Heart left ventricle (tissue), 13 donors: ENCODE measurements around the gene MPZL1.

Experiments used
- POLR2A ChIP-seq, 2 donors: fragments of 450-650 bp; IDR thresholded peaks; one replicate each; pipeline ENCODE4 v1.6.1; 2017; ENCODE audit warnings: antibody characterized with exemption in 2 of 2, mild to moderate bottlenecking in 2 of 2, moderate library complexity in 2 of 2
- TF ChIP-seq, protein P1 (sequence below), 12 donors: fragments of 200-600 bp; sonication (generic) in 4 of 12; IDR thresholded peaks; one replicate each; pipeline versions ENCODE4 v1.5.0 to v1.8.0; 2018 to 2022; ENCODE audit warnings: antibody characterized with exemption in 12 of 12, mild to moderate bottlenecking in 5 of 12
- donor health status: ischemic (EF 13 %, LVEDD 7.1; RV severe dilation, severe dysfunction).
- donor health status: DM: no; HTN: yes; CAD: no.
- donor health status: DM: no; HTN: no; CAD: no.
- donor health status: ischemic (EF 25% LVEDD 6.9; RV normal size, moderate dysfunction).
- donor health status: ischemic (EF 25% LVEDD 5.7; RV mildly dilated, moderate dysfunction).
- donor health status: ischemic (EF 35%, LVEDD 5.7; RV mildly dilated, moderate dysfunction).
- donor health status: nonischemic (EF 11% LVEDD 7.7; RV severe dilation, severe dysfunction).
- donor health status: DM: yes; HTN: yes; CAD: no.
- donor health status: PGD.
- donor health status: ischemic (EF 29% LVEDD 5.4; RV normal size, mild dysfunction).
- donor health status: nonischemic (EF 23%, LVEDD 6.1; RV moderate dilation, normal function).

GRCh38 chr1:167738158-167738557, 16.4 kb downstream of the MPZL1 start:
- TF ChIP-seq, protein P1, sequence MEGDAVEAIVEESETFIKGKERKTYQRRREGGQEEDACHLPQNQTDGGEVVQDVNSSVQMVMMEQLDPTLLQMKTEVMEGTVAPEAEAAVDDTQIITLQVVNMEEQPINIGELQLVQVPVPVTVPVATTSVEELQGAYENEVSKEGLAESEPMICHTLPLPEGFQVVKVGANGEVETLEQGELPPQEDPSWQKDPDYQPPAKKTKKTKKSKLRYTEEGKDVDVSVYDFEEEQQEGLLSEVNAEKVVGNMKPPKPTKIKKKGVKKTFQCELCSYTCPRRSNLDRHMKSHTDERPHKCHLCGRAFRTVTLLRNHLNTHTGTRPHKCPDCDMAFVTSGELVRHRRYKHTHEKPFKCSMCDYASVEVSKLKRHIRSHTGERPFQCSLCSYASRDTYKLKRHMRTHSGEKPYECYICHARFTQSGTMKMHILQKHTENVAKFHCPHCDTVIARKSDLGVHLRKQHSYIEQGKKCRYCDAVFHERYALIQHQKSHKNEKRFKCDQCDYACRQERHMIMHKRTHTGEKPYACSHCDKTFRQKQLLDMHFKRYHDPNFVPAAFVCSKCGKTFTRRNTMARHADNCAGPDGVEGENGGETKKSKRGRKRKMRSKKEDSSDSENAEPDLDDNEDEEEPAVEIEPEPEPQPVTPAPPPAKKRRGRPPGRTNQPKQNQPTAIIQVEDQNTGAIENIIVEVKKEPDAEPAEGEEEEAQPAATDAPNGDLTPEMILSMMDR (IDR thresholded peaks at IDR 0.05) = no peak
- no peak for TF ChIP-seq POLR2A (IDR thresholded peaks at IDR 0.05)
